Activated CD8-positive, alpha-beta T cell treated with anti-CD3 and anti-CD28 coated beads, Interleukin-2, amount 10 ng/mL, durations not matched to agents 7 days and 5 days (primary cell): ENCODE measurements around the gene CLCF1. TPM values are rescaled to one million over a fixed set of nuclear protein-coding genes. Genes with fewer than 3 reads are reported as not detected.

Source experiments
- ATAC-seq: fragments of 150-1000 bp; cut with Tn5 transposase; one replicate; pipeline ENCODE4 v1.10.0; 2021; ENCODE audit warnings: moderate library complexity
- CTCF ChIA-PET: fragments of 350-600 bp; sonication (Branson Sonifier 250); formaldehyde crosslinking; loops from one replicate; lab custom pipeline; 2021; ENCODE audit warnings: antibody characterized with exemption; lab: Charles Lee
- POLR2A ChIA-PET: fragments of 350-600 bp; sonication (Branson Sonifier 250); formaldehyde crosslinking; loops from one replicate; lab custom pipeline; 2021; ENCODE audit warnings: antibody characterized with exemption; lab: Charles Lee
- DNase-seq: peaks from one replicate; pipeline ENCODE4 v3.0.0-alpha.2; 2020
- H3K27ac Mint-ChIP-seq: one replicate; pipeline ENCODE4 v1.8.0; 2021; ENCODE audit warnings: mild to moderate bottlenecking, mixed read lengths
- H3K27me3 Mint-ChIP-seq: one replicate; pipeline ENCODE4 v1.8.0; 2021; ENCODE audit warnings: low read depth, mixed read lengths
- H3K36me3 Mint-ChIP-seq: one replicate; pipeline ENCODE4 v1.8.0; 2021; ENCODE audit warnings: low read depth, mixed read lengths
- H3K4me1 Mint-ChIP-seq: one replicate; pipeline ENCODE4 v1.8.0; 2021; ENCODE audit warnings: low read depth, mixed read lengths
- H3K4me3 Mint-ChIP-seq: one replicate; pipeline ENCODE4 v1.8.0; 2021; ENCODE audit warnings: mild to moderate bottlenecking, mixed read lengths
- H3K9me3 Mint-ChIP-seq: one replicate; pipeline ENCODE4 v1.8.0; 2022; ENCODE audit warnings: mixed read lengths; ENCODE audit not compliant: insufficient read depth
- total RNA-seq, 2 experiments: library from RNA; stranded (reverse); gene quantifications; one replicate each; pipeline ENCODE4 v1.2.3, GENCODE V29; 2021

Gene CLCF1
- total RNA-seq, 2 experiments from 2014 or later: 0.29 to 0.50 TPM

DNA sequence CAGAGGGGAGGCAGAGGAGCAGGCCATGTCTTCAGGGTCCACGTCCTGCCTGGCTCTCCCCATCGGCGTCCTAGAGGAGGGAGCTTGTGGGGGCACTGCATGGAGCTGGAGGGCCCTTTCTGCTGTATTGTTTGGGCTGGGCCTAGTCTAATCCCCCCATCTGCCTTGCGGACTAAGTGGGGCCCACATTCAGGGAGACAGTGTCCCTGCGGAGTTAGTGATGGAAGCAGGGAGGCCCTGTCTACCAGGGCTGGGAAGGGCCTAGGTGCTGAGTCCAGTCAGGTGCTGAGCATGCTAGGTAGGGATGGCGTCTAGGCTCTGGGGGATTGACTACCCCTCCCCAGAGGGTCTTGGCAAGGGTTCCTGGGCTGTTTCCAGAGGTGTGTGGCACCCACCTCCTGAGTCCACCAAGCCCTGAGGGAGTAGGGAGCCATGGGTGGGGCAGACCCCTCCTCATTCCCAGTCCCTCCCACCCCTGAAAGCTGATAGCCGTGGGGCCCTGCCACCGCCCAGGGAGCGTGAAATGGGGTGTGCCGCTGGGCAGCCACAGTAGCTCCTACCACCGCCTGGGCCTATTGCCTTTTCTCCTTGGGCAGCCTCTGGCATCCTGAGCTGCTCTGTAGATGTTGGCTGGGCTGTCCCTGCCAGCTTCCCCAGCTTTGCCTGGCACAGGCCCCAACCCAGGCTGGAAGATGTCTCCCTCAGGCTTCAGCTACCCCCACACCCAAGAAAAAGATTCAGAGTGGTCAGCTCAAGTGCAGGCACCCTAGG, 18.2 kb downstream of the CLCF1 start:
- ChIA-PET POLR2A (interaction anchor here (1.0 kb wide), 1 partner anchor 82 kb away, joined by 3 read pairs; the partner anchor contains the start of gene PTPRCAP), CTCF (interaction anchor here (1.6 to 18.4 kb wide), 5 partner anchors 9 to 92 kb away, joined by 6 to 998 read pairs (median 55); partner anchors contain the start of genes CLCF1, PTPRCAP and RAD9A)
- ATAC-seq: no peak
- no peak overlapping the region for H3K4me3 Mint-ChIP-seq
- DNase-seq: no peak
- H3K36me3 Mint-ChIP-seq: peaks cover 8% of the 10 kb centered on the region
- H3K9me3 Mint-ChIP-seq: no peaks in the 10 kb centered on the region
- peak overlapping the region; percentile 89 for H3K27ac Mint-ChIP-seq
- H3K4me1 Mint-ChIP-seq: peaks cover 42% of the 10 kb centered on the region
- H3K27me3 Mint-ChIP-seq: peaks cover 13% of the 10 kb centered on the region

DNA sequence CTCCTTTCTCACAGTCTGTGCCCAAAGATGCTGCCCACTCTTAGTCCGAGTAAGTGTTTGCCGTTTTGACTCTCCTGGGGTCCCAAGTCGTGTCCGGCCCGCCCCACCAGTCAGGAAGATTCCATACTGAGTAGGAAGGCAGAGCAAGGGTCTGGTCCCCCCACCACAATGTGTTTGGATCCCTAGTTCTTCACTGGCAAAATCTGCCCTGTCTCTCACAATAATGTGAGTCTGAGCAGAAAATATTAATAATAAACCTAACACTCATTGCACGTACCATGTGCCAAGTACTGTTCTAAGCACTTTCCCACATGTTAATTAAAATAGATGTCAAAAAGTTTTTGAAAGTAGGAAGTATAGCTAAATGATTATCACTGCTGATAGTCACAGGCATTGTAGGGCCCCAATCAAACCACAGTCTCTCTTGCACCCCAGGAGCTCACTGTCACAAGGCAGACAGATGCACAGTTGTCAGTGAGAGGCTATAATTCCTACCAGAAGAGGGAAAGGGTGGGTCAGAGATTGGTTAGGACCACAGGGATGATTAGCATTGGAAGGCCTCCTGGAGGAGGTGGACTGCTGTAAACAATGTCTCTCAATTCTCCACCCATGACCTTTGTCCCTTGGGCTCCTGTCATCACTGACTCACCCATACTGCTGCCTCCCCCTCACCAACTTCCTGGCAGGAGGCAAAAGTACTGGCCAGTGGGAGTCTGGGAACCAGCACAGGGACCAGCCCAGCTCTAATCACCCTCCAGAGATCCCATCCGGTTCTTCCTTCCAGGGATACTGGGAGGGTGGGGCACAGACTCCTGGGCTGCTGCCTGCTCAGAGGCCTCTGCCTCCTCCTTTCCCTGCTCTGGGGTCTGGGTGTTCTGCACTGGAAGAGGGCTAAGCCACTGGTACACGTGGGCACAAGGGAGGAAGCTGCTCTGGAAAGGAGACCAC, 19.0 kb downstream of the CLCF1 start:
- no peak for ATAC-seq
- peak overlapping the region; percentile 89 for H3K27ac Mint-ChIP-seq

DNA sequence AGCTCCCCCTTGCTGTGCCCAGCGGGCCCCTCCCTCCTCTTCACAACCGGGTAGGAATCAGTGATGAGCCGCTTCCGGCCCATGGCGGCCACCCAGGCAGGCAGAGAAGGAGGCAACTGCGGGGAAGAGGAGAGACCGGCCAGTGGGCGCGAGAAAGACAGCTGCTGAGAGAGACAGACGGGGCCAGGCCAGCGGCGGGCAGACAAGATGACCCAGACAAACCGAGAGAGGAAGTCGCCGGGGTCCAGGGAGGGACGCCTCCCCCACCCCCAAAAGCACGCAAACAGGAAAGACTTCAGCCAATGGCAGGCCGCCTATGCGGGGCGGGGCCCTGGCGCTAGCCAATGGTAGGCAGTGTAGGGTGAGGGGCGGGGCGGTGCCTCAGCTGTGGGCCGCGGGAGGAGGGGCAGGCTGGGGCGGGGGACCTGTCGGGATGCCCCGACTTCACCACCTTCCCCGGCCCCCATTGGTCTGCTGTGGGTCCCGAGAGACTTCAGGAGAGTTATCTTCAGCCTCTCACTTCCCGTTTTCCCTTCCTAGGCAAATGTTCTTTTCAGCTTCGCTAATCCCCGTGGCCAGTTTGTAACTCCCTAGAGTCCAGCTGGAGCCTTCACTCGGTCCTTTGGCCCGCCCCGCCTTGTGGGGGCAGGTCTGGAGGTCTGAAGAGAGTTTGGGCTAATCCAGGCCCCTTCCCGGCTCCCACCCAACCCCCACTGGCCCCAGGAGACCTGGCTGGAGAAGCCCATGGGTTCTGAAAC, 19.9 kb downstream of the CLCF1 start, which contains the start of gene POLD4:
TSS of gene POLD4 (minus strand) at position 230 of the 758 bp plus-strand sequence. CDS start at position 83, 147 bp downstream.
- ChIA-PET POLR2A (interaction anchor here (0.6 to 2.8 kb wide), 36 partner anchors 9 to 510 kb away, joined by 3 to 28 read pairs (median 5); partner anchors contain the start of genes ANKRD13D, CLCF1, PPP1CA and PTPRCAP), CTCF (interaction anchor here (0.9 to 18.4 kb wide), 20 partner anchors 10 to 273 kb away, joined by 3 to 998 read pairs (median 5); partner anchors contain the start of genes CLCF1, PPP1CA, PTPRCAP and RAD9A)
- H3K27ac Mint-ChIP-seq: peak within 1 kb of the TSS; percentile 99
- H3K27me3 Mint-ChIP-seq: peaks cover 12% of the 10 kb centered on the region
- peak; percentile 96 for DNase-seq
- H3K36me3 Mint-ChIP-seq: peaks cover 8% of the 10 kb centered on the region
- H3K9me3 Mint-ChIP-seq: no peaks in the 10 kb centered on the region
- H3K4me1 Mint-ChIP-seq: peaks cover 42% of the 10 kb centered on the region
- H3K4me3 Mint-ChIP-seq: peak within 1 kb of the TSS; percentile 93
- peak; percentile 92 for ATAC-seq

More for the DNA sequence above, 19.0 kb downstream of the CLCF1 start:
- no peaks in the 10 kb centered on the region for H3K9me3 Mint-ChIP-seq
- peak overlapping the region; percentile 93 for H3K4me3 Mint-ChIP-seq
- CTCF ChIA-PET: interaction anchor here (0.9 to 18.4 kb wide), 10 partner anchors 9 to 260 kb away, joined by 3 to 998 read pairs (median 30); partner anchors contain the start of genes CLCF1, PPP1CA and RAD9A
- DNase-seq: no peak
- peaks cover 42% of the 10 kb centered on the region for H3K4me1 Mint-ChIP-seq
- peaks cover 13% of the 10 kb centered on the region for H3K27me3 Mint-ChIP-seq
- POLR2A ChIA-PET: interaction anchor here (0.6 to 2.8 kb wide), 16 partner anchors 8 to 114 kb away, joined by 3 to 28 read pairs (median 6); partner anchors contain the start of genes ANKRD13D, CLCF1, PTPRCAP and RAD9A
- peaks cover 8% of the 10 kb centered on the region for H3K36me3 Mint-ChIP-seq

DNA sequence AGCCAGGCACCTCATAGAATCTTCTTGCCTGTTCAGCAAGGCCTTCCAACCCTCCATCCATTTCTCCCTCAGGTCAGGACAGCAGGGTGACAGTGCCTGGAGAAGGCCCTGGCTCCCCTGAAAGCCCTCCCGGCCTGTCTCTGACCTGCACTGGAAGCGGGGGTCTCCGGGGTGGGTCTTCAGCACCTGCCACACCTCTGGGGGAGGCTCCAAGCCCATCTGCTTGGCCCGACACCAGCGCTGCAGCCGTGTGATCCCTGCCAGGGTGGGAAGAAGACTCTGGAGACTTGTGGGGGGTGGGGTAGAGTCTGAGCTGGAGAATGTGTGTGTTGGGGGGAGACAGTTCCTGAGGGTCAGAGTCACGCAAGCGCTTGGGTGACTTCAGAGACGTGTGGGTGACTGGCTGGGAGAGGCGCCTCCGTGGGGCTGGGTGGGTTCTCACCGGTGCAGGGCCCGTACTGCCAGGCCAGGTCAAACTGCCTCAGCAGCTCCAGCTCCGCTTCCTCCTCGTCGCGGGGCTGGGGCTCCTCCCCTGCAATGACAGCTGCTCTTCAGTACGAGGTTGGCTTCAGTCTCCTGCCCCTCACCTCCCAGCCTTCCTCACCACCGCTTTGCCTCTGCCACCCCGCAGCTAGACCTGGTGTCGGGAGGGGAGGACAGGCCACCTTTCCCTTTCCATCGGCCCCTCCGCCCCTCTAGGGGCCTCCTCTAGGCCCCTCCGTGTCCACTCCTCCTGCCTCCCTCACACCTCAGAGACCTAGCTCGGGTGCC, 20.7 kb downstream of the CLCF1 start:
- H3K4me1 Mint-ChIP-seq: peaks cover 42% of the 10 kb centered on the region
- H3K4me3 Mint-ChIP-seq: peak overlapping the region; percentile 93
- H3K36me3 Mint-ChIP-seq: peaks cover 8% of the 10 kb centered on the region
- ATAC-seq (peak; percentile 60), DNase-seq (peak; percentile 78)
- peaks cover 4% of the 10 kb centered on the region for H3K27me3 Mint-ChIP-seq
- no peaks in the 10 kb centered on the region for H3K9me3 Mint-ChIP-seq
- peak overlapping the region; percentile 99 for H3K27ac Mint-ChIP-seq
- ChIA-PET POLR2A (interaction anchor here (0.6 to 2.8 kb wide), 34 partner anchors 8 to 1352 kb away, joined by 3 to 28 read pairs (median 5); partner anchors contain the start of genes ANKRD13D, CLCF1, PPP1CA and RAD9A), CTCF (interaction anchor here (0.9 to 18.4 kb wide), 19 partner anchors 10 to 272 kb away, joined by 3 to 998 read pairs (median 5); partner anchors contain the start of genes CLCF1, PPP1CA, PTPRCAP and RAD9A)

DNA sequence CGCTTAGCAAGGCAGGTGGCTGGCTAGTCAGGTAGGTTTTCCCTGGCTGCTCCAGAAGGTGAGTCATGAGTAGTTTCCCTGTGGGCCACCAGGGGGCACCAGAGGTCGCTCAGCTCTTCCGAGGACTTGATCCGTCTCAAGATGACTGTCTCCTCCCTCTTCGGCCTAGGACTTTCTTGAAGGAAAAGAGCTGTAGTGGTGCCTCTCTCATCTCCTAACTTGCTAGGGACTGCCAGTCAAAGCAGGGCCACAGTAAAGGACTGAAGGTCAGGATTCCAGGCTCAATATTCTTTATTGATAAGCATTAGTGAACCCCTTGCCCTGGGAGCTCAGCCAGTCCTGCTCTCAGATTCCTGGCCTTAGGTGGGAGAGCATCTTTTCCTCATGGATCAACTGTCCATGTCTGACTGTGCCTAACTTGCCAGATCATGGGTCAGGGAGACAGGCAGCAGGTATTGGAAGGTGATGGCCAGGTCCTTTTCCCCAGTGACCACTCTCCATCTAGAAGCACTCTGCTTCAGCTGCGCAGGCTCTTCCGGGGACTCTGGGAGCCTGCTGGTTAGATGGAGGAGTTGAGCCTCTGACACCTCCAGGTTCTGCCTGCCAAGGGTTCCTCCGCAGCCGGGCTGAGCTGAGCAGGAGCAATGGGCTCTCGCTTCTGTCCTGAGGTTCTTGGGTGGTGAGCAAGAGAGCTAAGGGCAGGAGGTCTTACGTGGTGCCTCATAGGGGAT, 22.0 kb downstream of the CLCF1 start:
- POLR2A ChIA-PET: interaction anchor here (0.7 to 2.8 kb wide), 4 partner anchors 26 to 89 kb away, joined by 3 to 28 read pairs (median 6); no protein-coding TSS in a partner anchor
- peak overlapping the region; percentile 66 for H3K4me3 Mint-ChIP-seq
- peak overlapping the region; percentile 75 for H3K27ac Mint-ChIP-seq
- CTCF ChIA-PET: interaction anchor here (0.6 to 18.4 kb wide), 35 partner anchors 12 to 298 kb away, joined by 3 to 998 read pairs (median 4); partner anchors contain the start of genes AIP, CLCF1, NUDT8 and PPP1CA
- H3K9me3 Mint-ChIP-seq: no peaks in the 10 kb centered on the region
- peaks cover 8% of the 10 kb centered on the region for H3K36me3 Mint-ChIP-seq
- peaks cover 37% of the 10 kb centered on the region for H3K4me1 Mint-ChIP-seq
- ATAC-seq (no peak), DNase-seq (peak; percentile 72)
- no peaks in the 10 kb centered on the region for H3K27me3 Mint-ChIP-seq

DNA sequence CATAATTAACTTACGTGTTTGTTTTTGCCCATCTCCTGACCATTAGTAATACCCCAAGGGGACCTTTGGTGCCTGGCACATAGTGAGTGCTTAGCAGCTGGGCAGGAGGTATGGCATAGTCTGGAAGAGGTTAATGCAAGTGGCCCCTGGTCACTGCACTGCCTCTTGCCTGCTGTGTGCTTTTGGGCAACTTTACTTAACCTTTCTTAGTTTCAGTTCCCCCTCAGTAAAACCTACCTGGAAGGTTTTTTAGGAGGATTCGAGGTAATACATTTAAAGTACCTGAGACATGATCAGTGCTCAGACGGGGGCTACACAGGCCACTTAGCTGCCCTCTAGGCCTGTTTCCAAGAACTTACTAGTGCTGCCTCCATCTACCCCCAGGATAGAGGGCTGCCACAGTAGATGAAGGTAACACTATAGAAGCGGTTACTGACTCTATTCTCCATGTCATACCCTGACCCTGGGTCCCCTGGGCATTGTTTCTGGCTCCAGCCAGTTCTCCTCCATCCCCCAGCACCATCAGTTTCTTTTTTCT, 23.4 kb downstream of the CLCF1 start:
- ChIA-PET CTCF (interaction anchor here (1.0 to 18.4 kb wide), 9 partner anchors 11 to 265 kb away, joined by 3 to 998 read pairs (median 53); partner anchors contain the start of genes CLCF1, PPP1CA and RAD9A), POLR2A (no interaction called here)
- H3K36me3 Mint-ChIP-seq: peaks cover 8% of the 10 kb centered on the region
- H3K4me1 Mint-ChIP-seq: peaks cover 47% of the 10 kb centered on the region
- no peaks in the 10 kb centered on the region for H3K27me3 Mint-ChIP-seq
- DNase-seq (no peak), ATAC-seq (no peak)
- no peak overlapping the region for H3K4me3 Mint-ChIP-seq
- no peaks in the 10 kb centered on the region for H3K9me3 Mint-ChIP-seq
- H3K27ac Mint-ChIP-seq: no peak overlapping the region

GRCh38 chr11:67349457-67349856, 23.9 kb downstream of the CLCF1 start:
- Mint-ChIP-seq H3K27me3 (no peaks in the 10 kb centered on the region), H3K9me3 (no peaks in the 10 kb centered on the region), H3K27ac (peak overlapping the region; percentile 7), H3K4me3 (no peak overlapping the region), H3K4me1 (peaks cover 47% of the 10 kb centered on the region), H3K36me3 (peaks cover 8% of the 10 kb centered on the region)
- ChIA-PET POLR2A (no interaction called here), CTCF (interaction anchor here (0.8 to 18.4 kb wide), 7 partner anchors 11 to 87 kb away, joined by 3 to 998 read pairs (median 4); partner anchors contain the start of genes CLCF1, PPP1CA and RAD9A)
- ATAC-seq (no peak), DNase-seq (no peak)

GRCh38 chr11:67349036-67349435, 24.4 kb downstream of the CLCF1 start:
- H3K9me3 Mint-ChIP-seq: no peaks in the 10 kb centered on the region
- no peak for ATAC-seq
- H3K4me3 Mint-ChIP-seq: no peak overlapping the region
- no peak for DNase-seq
- ChIA-PET POLR2A (no interaction called here), CTCF (interaction anchor here (0.8 to 18.4 kb wide), 5 partner anchors 11 to 87 kb away, joined by 3 to 998 read pairs (median 3); partner anchors contain the start of genes CLCF1 and RAD9A)
- no peak overlapping the region for H3K27ac Mint-ChIP-seq
- peaks cover 8% of the 10 kb centered on the region for H3K36me3 Mint-ChIP-seq
- H3K27me3 Mint-ChIP-seq: no peaks in the 10 kb centered on the region
- peaks cover 46% of the 10 kb centered on the region for H3K4me1 Mint-ChIP-seq
